Vagina (tissue), 2 donors: ENCODE data around the gene PTPRCAP. TPM values are rescaled to one million over a fixed set of nuclear protein-coding genes. Genes with fewer than 3 reads are reported as not detected.

Source experiments
- DNase-seq, 2 donors: peaks; one replicate each; pipeline ENCODE4 v3.0.0-alpha.2; 2017; ENCODE audit errors: extremely low spot score in 2 of 2
- H3K27ac ChIP-seq: fragments of 200-600 bp; sonication (generic); one replicate; pipeline ENCODE4 v1.5.1; 2019
- H3K27me3 ChIP-seq: fragments of 200-600 bp; sonication (generic); one replicate; pipeline ENCODE4 v1.5.1; 2019
- H3K36me3 ChIP-seq, 2 donors: fragments of 200-600 bp; sonication (generic); one replicate each; pipeline ENCODE4 v1.5.1; 2017 to 2019
- H3K4me1 ChIP-seq: fragments of 200-600 bp; sonication (generic); one replicate; pipeline ENCODE4 v1.5.1; 2019
- H3K4me3 ChIP-seq, 2 donors: fragments of 200-600 bp; sonication (generic); 1 replicate in 1 of 2; 2 replicates in 1 of 2; pipeline ENCODE4 v1.5.1; 2016 to 2019
- H3K9me3 ChIP-seq: fragments of 200-600 bp; sonication (generic); one replicate; pipeline ENCODE4 v1.5.1; 2019
- CTCF ChIP-seq, 3 experiments: fragments of 450-650 bp in 2 of 3; fragments of 200-600 bp in 1 of 3; sonication (generic) in 1 of 3; IDR thresholded peaks; one replicate each; pipeline ENCODE4 v1.5.1; 2017 to 2019; ENCODE audit warnings: antibody characterized with exemption in 3 of 3, mild to moderate bottlenecking in 2 of 3, moderate library complexity in 2 of 3
- POLR2A ChIP-seq, 2 donors: fragments of 450-650 bp; IDR thresholded peaks; one replicate each; pipeline ENCODE4 v1.6.1; 2017; ENCODE audit warnings: antibody characterized with exemption in 2 of 2, mild to moderate bottlenecking in 2 of 2, moderate library complexity in 2 of 2
- POLR2AphosphoS5 ChIP-seq, 2 donors: sonication (generic); formaldehyde crosslinking; IDR thresholded peaks; one replicate each; pipeline ENCODE4 v1.9.0; 2017; ENCODE audit warnings: antibody characterized with exemption in 2 of 2, mild to moderate bottlenecking in 2 of 2, low read depth in 1 of 2; ENCODE audit not compliant: insufficient read depth in 1 of 2
- intact Hi-C: fragments of 100-400 bp; cut with DNase I; formaldehyde crosslinking; loops from one replicate; pipeline ENCODE4 v1.15.1; 2023
- total RNA-seq: library from RNA; depleted of rRNA; stranded (reverse); fragments of >200 nt; gene quantifications from one replicate; pipeline ENCODE4 v1.2.3, GENCODE V29; 2016

PTPRCAP gene
- total RNA-seq, 1 donor from 2014 or later: 18.2 TPM

DNA sequence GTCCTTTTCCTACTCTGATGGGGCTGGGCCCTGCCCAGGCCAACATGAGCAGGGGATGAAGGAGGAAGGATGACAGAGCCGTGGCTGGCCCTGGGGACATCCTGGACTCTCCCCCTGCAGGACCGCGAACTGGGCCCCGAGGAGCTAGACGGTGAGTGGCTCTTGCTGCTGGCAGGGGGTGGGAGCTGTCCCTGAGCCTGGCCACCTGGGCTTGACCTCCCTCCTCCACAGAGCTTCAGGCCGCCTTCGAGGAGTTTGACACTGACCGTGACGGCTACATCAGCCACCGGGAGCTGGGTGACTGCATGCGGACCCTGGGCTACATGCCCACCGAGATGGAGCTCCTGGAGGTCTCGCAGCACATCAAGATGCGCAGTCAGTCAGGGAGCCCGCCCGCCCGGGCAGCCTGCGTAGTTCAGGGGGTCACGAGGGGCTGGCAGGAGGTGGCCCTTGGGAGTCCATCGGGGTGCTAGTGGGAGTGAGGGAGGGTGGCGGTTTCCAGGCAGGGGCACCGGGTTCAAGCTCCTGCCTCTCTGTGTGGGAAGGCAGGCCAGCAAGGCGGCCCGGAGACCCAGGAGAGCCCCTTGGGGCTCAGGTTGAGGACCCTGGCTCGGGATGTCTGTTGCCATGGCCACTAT is 18.7 kb upstream of the PTPRCAP start:
- no peaks in the 10 kb centered on the region for H3K36me3 ChIP-seq
- H3K4me1 ChIP-seq: peaks cover 6% of the 10 kb centered on the region
- H3K4me3 ChIP-seq: no peak overlapping the region
- H3K27me3 ChIP-seq: no peaks in the 10 kb centered on the region
- intact Hi-C loops: no loop called here
- no peaks in the 10 kb centered on the region for H3K9me3 ChIP-seq
- no peak for TF ChIP-seq POLR2AphosphoS5 (IDR thresholded peaks at IDR 0.05; ENCODE audit: insufficient read depth in 1 of 2, low read depth in 1 of 2)
- TF ChIP-seq POLR2A (IDR thresholded peaks at IDR 0.05): no peak
- no peak for TF ChIP-seq CTCF (IDR thresholded peaks at IDR 0.05)
- no peak for DNase-seq
- no peak overlapping the region for H3K27ac ChIP-seq

DNA sequence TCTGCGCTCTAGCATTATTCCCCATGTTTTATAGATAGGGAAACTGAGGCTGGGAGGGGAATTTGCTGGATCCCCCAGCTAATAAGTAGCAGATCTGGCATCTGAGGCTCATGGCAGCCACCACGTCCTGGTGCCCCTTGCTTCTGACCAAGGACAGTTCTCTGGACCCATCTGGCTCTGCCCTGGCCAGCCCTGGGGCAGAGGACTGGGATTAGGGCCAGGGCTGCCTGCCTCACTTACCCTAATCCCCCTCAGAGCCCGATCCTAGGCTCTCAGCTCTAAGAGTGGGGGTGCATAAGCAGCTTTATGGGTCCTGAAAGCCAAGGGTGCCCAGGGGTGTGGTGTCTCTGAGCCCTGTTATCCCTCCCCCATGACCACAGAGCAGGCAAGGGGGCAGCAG is 17.6 kb upstream of the PTPRCAP start, which contains the start of gene CABP4:
TSS of gene CABP4 (plus strand) at position 301 of the 400 bp plus-strand sequence. CDS start at position 371, 70 bp downstream.
- no peaks in the 10 kb centered on the region for H3K27me3 ChIP-seq
- no peak within 1 kb of the TSS for H3K4me3 ChIP-seq
- no peak for DNase-seq
- no peaks in the 10 kb centered on the region for H3K9me3 ChIP-seq
- no peak within 1 kb of the TSS for H3K27ac ChIP-seq
- TF ChIP-seq POLR2AphosphoS5 (IDR thresholded peaks at IDR 0.05; ENCODE audit: insufficient read depth in 1 of 2, low read depth in 1 of 2): no peak
- no peak for TF ChIP-seq CTCF (IDR thresholded peaks at IDR 0.05)
- no peak for TF ChIP-seq POLR2A (IDR thresholded peaks at IDR 0.05)
- intact Hi-C loops: no loop called here
- H3K4me1 ChIP-seq: peaks cover 6% of the 10 kb centered on the region
- no peaks in the 10 kb centered on the region for H3K36me3 ChIP-seq

- intact Hi-C loops: no loop called here
- TF ChIP-seq CTCF (IDR thresholded peaks at IDR 0.05): no peak
- TF ChIP-seq POLR2AphosphoS5 (IDR thresholded peaks at IDR 0.05; ENCODE audit: insufficient read depth in 1 of 2, low read depth in 1 of 2): no peak
- TF ChIP-seq POLR2A (IDR thresholded peaks at IDR 0.05): no peak
- DNase-seq: no peak
Measured at GRCh38 chr11:67453816-67454732, 16.6 kb upstream of the PTPRCAP start.

GRCh38 chr11:67452141-67452952 is 14.9 kb upstream of the PTPRCAP start, which contains the start of gene GPR152:
GPR152 (minus strand) TSS chr11:67452729; CDS start chr11:67452724, 5 bp downstream.
- no peaks in the 10 kb centered on the region for H3K27me3 ChIP-seq
- H3K36me3 ChIP-seq: no peaks in the 10 kb centered on the region
- no peak within 1 kb of the TSS for H3K27ac ChIP-seq
- TF ChIP-seq POLR2A (IDR thresholded peaks at IDR 0.05) (no peak), POLR2AphosphoS5 (IDR thresholded peaks at IDR 0.05; ENCODE audit: insufficient read depth in 1 of 2, low read depth in 1 of 2) (peak in 1 of 2 donors; percentile 29)
- DNase-seq: no peak
- H3K4me1 ChIP-seq: peaks cover 6% of the 10 kb centered on the region
- H3K4me3 ChIP-seq: no peak within 1 kb of the TSS
- intact Hi-C loops: no loop called here
- no peaks in the 10 kb centered on the region for H3K9me3 ChIP-seq

More at GRCh38 chr11:67453816-67454732, 16.6 kb upstream of the PTPRCAP start:
- peaks cover 6% of the 10 kb centered on the region for H3K4me1 ChIP-seq
- H3K27me3 ChIP-seq: no peaks in the 10 kb centered on the region
- H3K36me3 ChIP-seq: no peaks in the 10 kb centered on the region
- H3K9me3 ChIP-seq: no peaks in the 10 kb centered on the region
- H3K4me3 ChIP-seq: no peak overlapping the region
- no peak overlapping the region for H3K27ac ChIP-seq

DNA sequence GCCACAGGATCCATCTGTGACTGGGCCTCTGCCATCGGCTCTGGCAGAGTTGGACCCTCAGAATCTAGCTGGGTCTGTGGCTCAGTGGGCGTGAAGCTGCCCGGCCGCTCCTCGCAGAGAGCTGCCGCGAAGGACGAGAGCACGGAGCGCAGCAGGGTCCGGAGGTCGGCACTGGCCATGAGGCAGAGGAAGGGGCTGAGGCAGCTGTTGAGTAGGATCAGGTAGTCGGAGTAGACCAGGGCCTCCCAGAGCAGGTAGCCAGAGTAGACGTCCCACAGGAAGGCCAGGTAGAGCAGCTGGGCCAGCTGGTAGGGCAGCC is 14.1 kb upstream of the PTPRCAP start:
- H3K36me3 ChIP-seq: no peaks in the 10 kb centered on the region
- H3K9me3 ChIP-seq: no peaks in the 10 kb centered on the region
- peaks cover 6% of the 10 kb centered on the region for H3K4me1 ChIP-seq
- no peak for TF ChIP-seq POLR2AphosphoS5 (IDR thresholded peaks at IDR 0.05; ENCODE audit: insufficient read depth in 1 of 2, low read depth in 1 of 2)
- no peak for TF ChIP-seq POLR2A (IDR thresholded peaks at IDR 0.05)
- TF ChIP-seq CTCF (IDR thresholded peaks at IDR 0.05): no peak
- intact Hi-C loops: no loop called here
- H3K4me3 ChIP-seq: no peak overlapping the region
- no peak overlapping the region for H3K27ac ChIP-seq
- no peaks in the 10 kb centered on the region for H3K27me3 ChIP-seq
- DNase-seq: no peak
